H1 (cell line): ENCODE data around the gene CLDN14. TPM values are rescaled to one million over a fixed set of nuclear protein-coding genes. Genes with fewer than 3 reads are reported as not detected.

Experiments
- JUN ChIP-seq: IDR thresholded peaks from 2 replicates; pipeline ENCODE4 v1.6.1; 2011; ENCODE audit warnings: low read depth, mild to moderate bottlenecking, improper control_type of control experiment, low read length
- RAD21 ChIP-seq, 2 experiments: IDR thresholded peaks in 1 of 2; conservative IDR thresholded peaks in 1 of 2; 2 replicates each; pipeline ENCODE4 v1.6.1; 2011; ENCODE audit warnings: low read depth in 2 of 2, low read length in 2 of 2, improper control_type of control experiment in 1 of 2, inconsistent platforms in 1 of 2, mild to moderate bottlenecking in 1 of 2, moderate library complexity in 1 of 2
- SP1 ChIP-seq: IDR thresholded peaks from 2 replicates; pipeline ENCODE4 v1.6.1; 2011; ENCODE audit warnings: low read depth, low read length
- polyA plus RNA-seq, 7 experiments: library from polyadenylated mRNA; depleted of rRNA in 3 of 7; stranded (reverse) in 5 of 7; unstranded in 2 of 7; fragments of >200 nt in 5 of 7; fragments of 200-250 nt in 2 of 7; gene quantifications; 1 replicate in 5 of 7; 2 replicates in 1 of 7; 4 replicates in 1 of 7; pipeline versions ENCODE4 v1.2.1 to v1.2.3, GENCODE V29; 2011 to 2013; ENCODE audit warnings: missing spikeins in 2 of 7, mixed read lengths in 2 of 7
- total RNA-seq: library from RNA; stranded (reverse); fragmentation: NEBNext Ultra II Directional; extraction: Animal tissue kit (Norgen Biotek cat#: 25700); gene quantifications from 2 replicates; pipeline ENCODE4 v1.2.1, GENCODE V29; 2021
- TF ChIP-seq, protein P1 (sequence below): fragments of 300-600 bp; sonication (generic); IDR thresholded peaks from 2 replicates; pipeline ENCODE4 v1.7.1; 2012; ENCODE audit warnings: low read length, moderate library complexity, mild to moderate bottlenecking, inconsistent platforms; ENCODE audit not compliant: insufficient replicate concordance

The CLDN14 gene
- total and polyA plus RNA-seq, 2 of the 8 experiments (the other 6 are each of a cell fraction or from before 2014, with no cell fraction given), result 0.08 TPM; not detected in 1

DNA sequence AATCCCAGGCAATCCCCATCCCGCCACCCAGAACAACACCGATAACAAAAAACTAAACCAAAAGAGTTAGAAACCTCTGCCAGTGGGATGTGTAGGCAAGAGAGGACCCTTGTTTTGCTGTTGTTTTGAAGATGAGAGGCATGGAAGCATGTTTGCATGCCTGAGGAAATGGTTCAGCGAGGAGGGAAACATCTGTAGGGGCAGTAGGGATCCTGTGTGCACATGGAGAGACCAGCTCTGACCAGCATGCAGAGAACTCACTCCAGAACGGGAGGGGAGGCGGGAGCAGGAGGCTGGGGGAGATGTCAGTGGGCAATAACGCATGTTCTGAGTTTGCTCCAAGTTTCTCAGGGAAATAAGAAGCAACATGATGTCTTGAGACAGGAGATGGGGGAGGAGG is 5.3 kb downstream of the CLDN14 start (continued):
- TF ChIP-seq, protein P1, sequence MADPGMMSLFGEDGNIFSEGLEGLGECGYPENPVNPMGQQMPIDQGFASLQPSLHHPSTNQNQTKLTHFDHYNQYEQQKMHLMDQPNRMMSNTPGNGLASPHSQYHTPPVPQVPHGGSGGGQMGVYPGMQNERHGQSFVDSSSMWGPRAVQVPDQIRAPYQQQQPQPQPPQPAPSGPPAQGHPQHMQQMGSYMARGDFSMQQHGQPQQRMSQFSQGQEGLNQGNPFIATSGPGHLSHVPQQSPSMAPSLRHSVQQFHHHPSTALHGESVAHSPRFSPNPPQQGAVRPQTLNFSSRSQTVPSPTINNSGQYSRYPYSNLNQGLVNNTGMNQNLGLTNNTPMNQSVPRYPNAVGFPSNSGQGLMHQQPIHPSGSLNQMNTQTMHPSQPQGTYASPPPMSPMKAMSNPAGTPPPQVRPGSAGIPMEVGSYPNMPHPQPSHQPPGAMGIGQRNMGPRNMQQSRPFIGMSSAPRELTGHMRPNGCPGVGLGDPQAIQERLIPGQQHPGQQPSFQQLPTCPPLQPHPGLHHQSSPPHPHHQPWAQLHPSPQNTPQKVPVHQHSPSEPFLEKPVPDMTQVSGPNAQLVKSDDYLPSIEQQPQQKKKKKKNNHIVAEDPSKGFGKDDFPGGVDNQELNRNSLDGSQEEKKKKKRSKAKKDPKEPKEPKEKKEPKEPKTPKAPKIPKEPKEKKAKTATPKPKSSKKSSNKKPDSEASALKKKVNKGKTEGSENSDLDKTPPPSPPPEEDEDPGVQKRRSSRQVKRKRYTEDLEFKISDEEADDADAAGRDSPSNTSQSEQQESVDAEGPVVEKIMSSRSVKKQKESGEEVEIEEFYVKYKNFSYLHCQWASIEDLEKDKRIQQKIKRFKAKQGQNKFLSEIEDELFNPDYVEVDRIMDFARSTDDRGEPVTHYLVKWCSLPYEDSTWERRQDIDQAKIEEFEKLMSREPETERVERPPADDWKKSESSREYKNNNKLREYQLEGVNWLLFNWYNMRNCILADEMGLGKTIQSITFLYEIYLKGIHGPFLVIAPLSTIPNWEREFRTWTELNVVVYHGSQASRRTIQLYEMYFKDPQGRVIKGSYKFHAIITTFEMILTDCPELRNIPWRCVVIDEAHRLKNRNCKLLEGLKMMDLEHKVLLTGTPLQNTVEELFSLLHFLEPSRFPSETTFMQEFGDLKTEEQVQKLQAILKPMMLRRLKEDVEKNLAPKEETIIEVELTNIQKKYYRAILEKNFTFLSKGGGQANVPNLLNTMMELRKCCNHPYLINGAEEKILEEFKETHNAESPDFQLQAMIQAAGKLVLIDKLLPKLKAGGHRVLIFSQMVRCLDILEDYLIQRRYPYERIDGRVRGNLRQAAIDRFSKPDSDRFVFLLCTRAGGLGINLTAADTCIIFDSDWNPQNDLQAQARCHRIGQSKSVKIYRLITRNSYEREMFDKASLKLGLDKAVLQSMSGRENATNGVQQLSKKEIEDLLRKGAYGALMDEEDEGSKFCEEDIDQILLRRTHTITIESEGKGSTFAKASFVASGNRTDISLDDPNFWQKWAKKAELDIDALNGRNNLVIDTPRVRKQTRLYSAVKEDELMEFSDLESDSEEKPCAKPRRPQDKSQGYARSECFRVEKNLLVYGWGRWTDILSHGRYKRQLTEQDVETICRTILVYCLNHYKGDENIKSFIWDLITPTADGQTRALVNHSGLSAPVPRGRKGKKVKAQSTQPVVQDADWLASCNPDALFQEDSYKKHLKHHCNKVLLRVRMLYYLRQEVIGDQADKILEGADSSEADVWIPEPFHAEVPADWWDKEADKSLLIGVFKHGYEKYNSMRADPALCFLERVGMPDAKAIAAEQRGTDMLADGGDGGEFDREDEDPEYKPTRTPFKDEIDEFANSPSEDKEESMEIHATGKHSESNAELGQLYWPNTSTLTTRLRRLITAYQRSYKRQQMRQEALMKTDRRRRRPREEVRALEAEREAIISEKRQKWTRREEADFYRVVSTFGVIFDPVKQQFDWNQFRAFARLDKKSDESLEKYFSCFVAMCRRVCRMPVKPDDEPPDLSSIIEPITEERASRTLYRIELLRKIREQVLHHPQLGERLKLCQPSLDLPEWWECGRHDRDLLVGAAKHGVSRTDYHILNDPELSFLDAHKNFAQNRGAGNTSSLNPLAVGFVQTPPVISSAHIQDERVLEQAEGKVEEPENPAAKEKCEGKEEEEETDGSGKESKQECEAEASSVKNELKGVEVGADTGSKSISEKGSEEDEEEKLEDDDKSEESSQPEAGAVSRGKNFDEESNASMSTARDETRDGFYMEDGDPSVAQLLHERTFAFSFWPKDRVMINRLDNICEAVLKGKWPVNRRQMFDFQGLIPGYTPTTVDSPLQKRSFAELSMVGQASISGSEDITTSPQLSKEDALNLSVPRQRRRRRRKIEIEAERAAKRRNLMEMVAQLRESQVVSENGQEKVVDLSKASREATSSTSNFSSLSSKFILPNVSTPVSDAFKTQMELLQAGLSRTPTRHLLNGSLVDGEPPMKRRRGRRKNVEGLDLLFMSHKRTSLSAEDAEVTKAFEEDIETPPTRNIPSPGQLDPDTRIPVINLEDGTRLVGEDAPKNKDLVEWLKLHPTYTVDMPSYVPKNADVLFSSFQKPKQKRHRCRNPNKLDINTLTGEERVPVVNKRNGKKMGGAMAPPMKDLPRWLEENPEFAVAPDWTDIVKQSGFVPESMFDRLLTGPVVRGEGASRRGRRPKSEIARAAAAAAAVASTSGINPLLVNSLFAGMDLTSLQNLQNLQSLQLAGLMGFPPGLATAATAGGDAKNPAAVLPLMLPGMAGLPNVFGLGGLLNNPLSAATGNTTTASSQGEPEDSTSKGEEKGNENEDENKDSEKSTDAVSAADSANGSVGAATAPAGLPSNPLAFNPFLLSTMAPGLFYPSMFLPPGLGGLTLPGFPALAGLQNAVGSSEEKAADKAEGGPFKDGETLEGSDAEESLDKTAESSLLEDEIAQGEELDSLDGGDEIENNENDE, result no peak
- TF ChIP-seq SP1 (no peak), JUN (no peak), RAD21 (IDR thresholded peaks at IDR 0.05 in 1 of 2, conservative IDR thresholded peaks at IDR 0.05 in 1 of 2; ENCODE audit: low read depth in 2 of 2, low read length in 2 of 2) (no peak)
